HL-60 (cell line): ENCODE measurements around the gene IGFBP4.

ENCODE experiments used
- DNase-seq, 2 experiments: peaks; one replicate each; pipeline ENCODE4 v3.0.0-alpha.2; 2010 to 2020; ENCODE audit warnings: low read depth in 1 of 2, low spot score in 1 of 2
- H3K27ac ChIP-seq: fragments of 250-450 bp; sonication (Bioruptor Pico); replicated peaks from 2 replicates; pipeline ENCODE4 v1.5.1; 2020; ENCODE audit warnings: mild to moderate bottlenecking, moderate library complexity
- H3K27me3 ChIP-seq: fragments of 250-450 bp; sonication (Bioruptor Pico); 2 replicates; pipeline ENCODE4 v1.5.1; 2021; ENCODE audit warnings: mild to moderate bottlenecking, moderate library complexity; ENCODE audit not compliant: insufficient read depth, poor library complexity, severe bottlenecking
- H3K4me3 ChIP-seq: replicated peaks from 2 replicates; pipeline ENCODE4 v1.5.1; 2011; ENCODE audit warnings: mild to moderate bottlenecking, control low read depth, low read length; ENCODE audit not compliant: insufficient read depth
- GABPA ChIP-seq: IDR thresholded peaks from 2 replicates; pipeline ENCODE4 v1.6.1; 2012; ENCODE audit warnings: low read depth
- POLR2AphosphoS5 ChIP-seq: IDR thresholded peaks from 2 replicates; pipeline ENCODE4 v1.6.1; 2012; ENCODE audit warnings: low read depth
- SPI1 ChIP-seq: IDR thresholded peaks from 2 replicates; pipeline ENCODE4 v1.6.1; 2012; ENCODE audit warnings: low read depth, mild to moderate bottlenecking, borderline replicate concordance
- long read RNA-seq: library from polyadenylated mRNA; unstranded; transcript quantifications from one replicate; pipeline ENCODE4 v2.0.0, GENCODE V29; 2020
- TF ChIP-seq, protein P1 (sequence below): IDR thresholded peaks from 2 replicates; pipeline ENCODE4 v1.6.1; 2012; ENCODE audit warnings: low read depth; ENCODE audit not compliant: insufficient replicate concordance
- TF ChIP-seq, protein P2 (sequence below): IDR thresholded peaks from one replicate; pipeline ENCODE4 v1.5.1; 2011; ENCODE audit warnings: low read length, control low read depth, inconsistent platforms; ENCODE audit not compliant: insufficient read depth

IGFBP4 gene
- long read RNA-seq = 0 reads

DNA sequence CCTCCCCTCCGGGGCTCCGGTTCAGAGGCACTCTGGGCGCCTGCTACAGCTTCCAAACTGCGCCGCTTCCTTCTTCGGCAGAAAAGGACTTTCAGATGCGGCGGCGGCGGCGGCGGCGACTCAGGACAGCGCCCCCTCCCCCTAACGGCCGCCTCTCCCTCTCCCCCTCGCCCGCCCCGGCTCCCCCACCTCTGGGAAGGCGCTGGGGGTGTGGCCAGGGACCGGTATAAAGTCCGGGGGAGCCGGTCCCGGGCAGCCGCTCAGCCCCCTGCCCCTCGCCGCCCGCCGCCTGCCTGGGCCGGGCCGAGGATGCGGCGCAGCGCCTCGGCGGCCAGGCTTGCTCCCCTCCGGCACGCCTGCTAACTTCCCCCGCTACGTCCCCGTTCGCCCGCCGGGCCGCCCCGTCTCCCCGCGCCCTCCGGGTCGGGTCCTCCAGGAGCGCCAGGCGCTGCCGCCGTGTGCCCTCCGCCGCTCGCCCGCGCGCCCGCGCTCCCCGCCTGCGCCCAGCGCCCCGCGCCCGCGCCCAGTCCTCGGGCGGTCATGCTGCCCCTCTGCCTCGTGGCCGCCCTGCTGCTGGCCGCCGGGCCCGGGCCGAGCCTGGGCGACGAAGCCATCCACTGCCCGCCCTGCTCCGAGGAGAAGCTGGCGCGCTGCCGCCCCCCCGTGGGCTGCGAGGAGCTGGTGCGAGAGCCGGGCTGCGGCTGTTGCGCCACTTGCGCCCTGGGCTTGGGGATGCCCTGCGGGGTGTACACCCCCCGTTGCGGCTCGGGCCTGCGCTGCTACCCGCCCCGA is at the start of gene IGFBP4:
Gene IGFBP4 (plus strand): TSS at position 255 of the 792 bp plus-strand sequence. CDS start 286 bp downstream, at position 541.
- peak within 1 kb of the TSS; percentile 40 for H3K4me3 ChIP-seq
- TF ChIP-seq POLR2AphosphoS5 (no peak), SPI1 (no peak), GABPA (no peak)
- TF ChIP-seq, protein P1, sequence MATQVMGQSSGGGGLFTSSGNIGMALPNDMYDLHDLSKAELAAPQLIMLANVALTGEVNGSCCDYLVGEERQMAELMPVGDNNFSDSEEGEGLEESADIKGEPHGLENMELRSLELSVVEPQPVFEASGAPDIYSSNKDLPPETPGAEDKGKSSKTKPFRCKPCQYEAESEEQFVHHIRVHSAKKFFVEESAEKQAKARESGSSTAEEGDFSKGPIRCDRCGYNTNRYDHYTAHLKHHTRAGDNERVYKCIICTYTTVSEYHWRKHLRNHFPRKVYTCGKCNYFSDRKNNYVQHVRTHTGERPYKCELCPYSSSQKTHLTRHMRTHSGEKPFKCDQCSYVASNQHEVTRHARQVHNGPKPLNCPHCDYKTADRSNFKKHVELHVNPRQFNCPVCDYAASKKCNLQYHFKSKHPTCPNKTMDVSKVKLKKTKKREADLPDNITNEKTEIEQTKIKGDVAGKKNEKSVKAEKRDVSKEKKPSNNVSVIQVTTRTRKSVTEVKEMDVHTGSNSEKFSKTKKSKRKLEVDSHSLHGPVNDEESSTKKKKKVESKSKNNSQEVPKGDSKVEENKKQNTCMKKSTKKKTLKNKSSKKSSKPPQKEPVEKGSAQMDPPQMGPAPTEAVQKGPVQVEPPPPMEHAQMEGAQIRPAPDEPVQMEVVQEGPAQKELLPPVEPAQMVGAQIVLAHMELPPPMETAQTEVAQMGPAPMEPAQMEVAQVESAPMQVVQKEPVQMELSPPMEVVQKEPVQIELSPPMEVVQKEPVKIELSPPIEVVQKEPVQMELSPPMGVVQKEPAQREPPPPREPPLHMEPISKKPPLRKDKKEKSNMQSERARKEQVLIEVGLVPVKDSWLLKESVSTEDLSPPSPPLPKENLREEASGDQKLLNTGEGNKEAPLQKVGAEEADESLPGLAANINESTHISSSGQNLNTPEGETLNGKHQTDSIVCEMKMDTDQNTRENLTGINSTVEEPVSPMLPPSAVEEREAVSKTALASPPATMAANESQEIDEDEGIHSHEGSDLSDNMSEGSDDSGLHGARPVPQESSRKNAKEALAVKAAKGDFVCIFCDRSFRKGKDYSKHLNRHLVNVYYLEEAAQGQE = no peak
- TF ChIP-seq, protein P2, sequence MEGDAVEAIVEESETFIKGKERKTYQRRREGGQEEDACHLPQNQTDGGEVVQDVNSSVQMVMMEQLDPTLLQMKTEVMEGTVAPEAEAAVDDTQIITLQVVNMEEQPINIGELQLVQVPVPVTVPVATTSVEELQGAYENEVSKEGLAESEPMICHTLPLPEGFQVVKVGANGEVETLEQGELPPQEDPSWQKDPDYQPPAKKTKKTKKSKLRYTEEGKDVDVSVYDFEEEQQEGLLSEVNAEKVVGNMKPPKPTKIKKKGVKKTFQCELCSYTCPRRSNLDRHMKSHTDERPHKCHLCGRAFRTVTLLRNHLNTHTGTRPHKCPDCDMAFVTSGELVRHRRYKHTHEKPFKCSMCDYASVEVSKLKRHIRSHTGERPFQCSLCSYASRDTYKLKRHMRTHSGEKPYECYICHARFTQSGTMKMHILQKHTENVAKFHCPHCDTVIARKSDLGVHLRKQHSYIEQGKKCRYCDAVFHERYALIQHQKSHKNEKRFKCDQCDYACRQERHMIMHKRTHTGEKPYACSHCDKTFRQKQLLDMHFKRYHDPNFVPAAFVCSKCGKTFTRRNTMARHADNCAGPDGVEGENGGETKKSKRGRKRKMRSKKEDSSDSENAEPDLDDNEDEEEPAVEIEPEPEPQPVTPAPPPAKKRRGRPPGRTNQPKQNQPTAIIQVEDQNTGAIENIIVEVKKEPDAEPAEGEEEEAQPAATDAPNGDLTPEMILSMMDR = no peak
- H3K27me3 ChIP-seq = peaks cover 2% of the 10 kb centered on the region
- H3K27ac ChIP-seq = no peak within 1 kb of the TSS
- DNase-seq = peak; percentile 51 to 69

DNA sequence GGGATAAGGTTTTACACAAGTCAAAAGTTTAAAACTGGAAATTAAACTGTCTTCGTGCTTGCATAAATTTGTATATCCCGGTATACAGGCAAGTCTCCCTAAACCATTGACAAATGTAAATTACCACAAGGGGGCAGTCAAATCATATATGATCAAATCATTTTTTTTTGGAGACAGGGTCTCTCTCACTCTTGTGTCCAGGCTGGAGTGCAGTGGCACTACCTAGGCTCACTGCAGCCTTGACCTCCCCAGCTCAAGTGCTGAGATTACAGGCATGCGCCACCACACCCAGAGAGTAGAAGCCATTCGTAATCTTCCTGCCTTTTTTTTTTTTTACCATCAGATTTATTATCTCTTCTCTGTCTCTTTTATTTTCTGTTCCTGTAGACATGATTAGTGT is 44.1 kb upstream of the IGFBP4 start:
- TF ChIP-seq SPI1 (no peak), GABPA (no peak), POLR2AphosphoS5 (no peak)
- TF ChIP-seq, protein P1 = no peak
- TF ChIP-seq, protein P2 = peak; percentile 27
- no peak for DNase-seq
- H3K27ac ChIP-seq = no peak overlapping the region
- H3K4me3 ChIP-seq = no peak overlapping the region
- H3K27me3 ChIP-seq = no peaks in the 10 kb centered on the region

DNA sequence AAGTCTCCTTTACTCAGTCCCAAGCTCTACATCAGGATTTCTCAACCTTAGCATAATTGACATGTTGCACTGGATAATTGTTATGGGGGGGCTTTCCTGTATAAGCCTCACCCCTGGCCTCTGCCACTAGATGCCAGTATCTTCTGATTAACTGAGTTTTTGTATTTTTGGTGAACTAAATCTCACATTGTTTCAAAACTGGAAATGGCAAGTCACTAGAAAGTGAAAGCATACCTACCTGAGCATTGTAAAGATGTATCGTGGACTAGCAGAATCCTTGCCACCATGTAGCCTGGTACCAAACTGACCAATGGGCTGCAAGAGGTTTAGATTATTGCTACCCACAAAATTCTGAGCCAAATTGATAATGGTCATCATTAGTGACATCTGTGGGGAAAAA is 40.6 kb upstream of the IGFBP4 start:
- Histone ChIP-seq H3K27me3 (no peaks in the 10 kb centered on the region), H3K4me3 (no peak overlapping the region), H3K27ac (no peak overlapping the region)
- no peak for DNase-seq
- TF ChIP-seq POLR2AphosphoS5 (no peak), GABPA (no peak), SPI1 (no peak)
- TF ChIP-seq, protein P2 = no peak
- TF ChIP-seq, protein P1 = no peak
